KOPT-K1 (cell line): ENCODE measurements around the gene PHOSPHO2.

Source experiments
- H3K27ac ChIP-seq: fragments of 200-600 bp; sonication (generic); 2 replicates; pipeline ENCODE4 v1.5.1; 2016; ENCODE audit warnings: antibody characterized with exemption, mild to moderate bottlenecking, low read depth, low read length; ENCODE audit not compliant: poor library complexity, severe bottlenecking
- H3K36me3 ChIP-seq: fragments of 200-600 bp; sonication (generic); 2 replicates; pipeline ENCODE4 v1.5.1; 2017; ENCODE audit warnings: antibody characterized with exemption, mild to moderate bottlenecking, low read length, moderate library complexity; ENCODE audit not compliant: insufficient read depth
- H3K9me3 ChIP-seq: fragments of 200-600 bp; sonication (generic); 2 replicates; pipeline ENCODE4 v1.5.1; 2017; ENCODE audit warnings: antibody characterized with exemption, low read length, mild to moderate bottlenecking; ENCODE audit not compliant: insufficient read depth, poor library complexity, severe bottlenecking

PHOSPHO2 gene

DNA sequence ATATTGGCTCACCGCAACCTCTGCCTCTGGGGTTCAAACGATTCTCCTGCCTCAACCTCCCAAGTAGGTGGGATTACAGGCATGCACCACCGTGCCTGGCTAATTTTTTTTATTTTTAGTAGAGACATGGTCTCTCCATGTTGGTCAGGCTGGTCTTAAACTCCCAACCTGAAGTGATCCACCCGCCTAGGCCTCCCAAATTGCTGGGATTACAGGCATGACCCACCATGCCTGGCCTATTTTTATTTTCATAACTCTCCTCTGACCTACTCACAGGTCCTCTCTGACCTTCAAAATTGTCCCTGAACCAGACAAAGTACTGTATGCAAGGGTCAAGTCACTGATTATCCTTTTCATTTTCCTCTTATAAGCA is 23.4 kb downstream of the PHOSPHO2 start:
- Histone ChIP-seq H3K9me3 (no peaks in the 10 kb centered on the region), H3K36me3 (no peaks in the 10 kb centered on the region), H3K27ac (no peak overlapping the region)

GRCh38 chr2:169718930-169719504 is 24.7 kb downstream of the PHOSPHO2 start:
- H3K27ac ChIP-seq: no peak overlapping the region
- no peaks in the 10 kb centered on the region for H3K9me3 ChIP-seq
- no peaks in the 10 kb centered on the region for H3K36me3 ChIP-seq

GRCh38 chr2:169721016-169721415 is 26.7 kb downstream of the PHOSPHO2 start:
- no peaks in the 10 kb centered on the region for H3K36me3 ChIP-seq
- no peaks in the 10 kb centered on the region for H3K9me3 ChIP-seq
- no peak overlapping the region for H3K27ac ChIP-seq

DNA sequence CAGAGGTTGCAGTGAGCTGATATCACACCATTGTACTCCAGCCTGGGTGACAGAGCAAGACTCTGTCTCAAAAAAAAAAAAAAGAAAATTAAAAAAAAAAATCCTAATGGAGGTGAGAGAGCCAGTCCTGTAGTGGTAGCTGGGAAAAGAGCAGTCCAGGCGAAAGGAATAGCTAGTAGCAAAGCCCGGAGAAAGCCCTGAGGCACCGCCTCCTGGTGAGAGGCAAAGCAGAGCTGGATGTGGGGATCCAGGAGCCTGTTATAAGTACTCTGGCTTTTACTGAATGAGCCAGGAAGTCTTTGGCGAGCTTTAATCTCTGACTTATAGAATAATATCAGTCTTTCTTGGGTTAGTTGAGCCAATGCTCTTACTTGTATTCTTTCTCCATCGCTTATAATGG is 32.8 kb downstream of the PHOSPHO2 start:
- Histone ChIP-seq H3K27ac (no peak overlapping the region), H3K36me3 (no peaks in the 10 kb centered on the region), H3K9me3 (no peaks in the 10 kb centered on the region)

DNA sequence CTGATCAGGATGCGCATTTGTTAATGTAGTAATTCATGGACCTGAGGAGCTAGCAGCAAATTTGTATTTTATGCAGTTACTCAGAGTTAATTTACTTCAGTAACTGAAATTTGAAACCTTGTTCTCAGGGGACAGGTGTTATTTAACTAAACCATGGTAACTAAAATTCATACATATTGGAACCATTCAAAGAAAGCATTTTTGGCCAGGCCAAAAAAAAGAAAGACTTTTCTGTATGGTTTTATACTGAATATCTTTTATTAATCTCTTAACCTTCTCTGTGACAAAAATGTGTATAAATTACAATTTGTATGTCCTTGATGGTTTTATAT is 35.0 kb downstream of the PHOSPHO2 start:
- Histone ChIP-seq H3K36me3 (no peaks in the 10 kb centered on the region), H3K27ac (no peak overlapping the region)

DNA sequence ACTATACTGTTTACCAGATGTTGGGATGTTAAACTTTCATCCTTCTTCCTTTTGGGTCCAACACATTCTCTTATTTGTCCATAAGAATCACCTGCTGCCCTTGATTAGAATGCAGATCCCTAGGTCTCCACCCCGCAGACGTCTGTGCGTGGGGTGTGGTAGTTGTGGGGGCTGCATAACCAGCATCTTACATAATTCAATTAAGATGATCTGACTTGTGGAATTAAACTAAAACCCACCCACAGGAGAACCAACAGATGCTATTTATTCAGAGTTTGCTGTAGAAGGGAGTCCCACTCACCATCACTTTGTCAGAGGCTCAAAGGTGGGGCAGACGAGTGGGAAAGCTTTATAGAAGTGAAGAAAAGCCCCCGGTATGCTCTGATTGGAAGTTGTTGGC is 37.8 kb downstream of the PHOSPHO2 start:
- Histone ChIP-seq H3K36me3 (peaks cover 15% of the 10 kb centered on the region), H3K9me3 (no peaks in the 10 kb centered on the region), H3K27ac (no peak overlapping the region)

More for the DNA sequence above, 35.0 kb downstream of the PHOSPHO2 start:
- H3K9me3 ChIP-seq: no peaks in the 10 kb centered on the region

DNA sequence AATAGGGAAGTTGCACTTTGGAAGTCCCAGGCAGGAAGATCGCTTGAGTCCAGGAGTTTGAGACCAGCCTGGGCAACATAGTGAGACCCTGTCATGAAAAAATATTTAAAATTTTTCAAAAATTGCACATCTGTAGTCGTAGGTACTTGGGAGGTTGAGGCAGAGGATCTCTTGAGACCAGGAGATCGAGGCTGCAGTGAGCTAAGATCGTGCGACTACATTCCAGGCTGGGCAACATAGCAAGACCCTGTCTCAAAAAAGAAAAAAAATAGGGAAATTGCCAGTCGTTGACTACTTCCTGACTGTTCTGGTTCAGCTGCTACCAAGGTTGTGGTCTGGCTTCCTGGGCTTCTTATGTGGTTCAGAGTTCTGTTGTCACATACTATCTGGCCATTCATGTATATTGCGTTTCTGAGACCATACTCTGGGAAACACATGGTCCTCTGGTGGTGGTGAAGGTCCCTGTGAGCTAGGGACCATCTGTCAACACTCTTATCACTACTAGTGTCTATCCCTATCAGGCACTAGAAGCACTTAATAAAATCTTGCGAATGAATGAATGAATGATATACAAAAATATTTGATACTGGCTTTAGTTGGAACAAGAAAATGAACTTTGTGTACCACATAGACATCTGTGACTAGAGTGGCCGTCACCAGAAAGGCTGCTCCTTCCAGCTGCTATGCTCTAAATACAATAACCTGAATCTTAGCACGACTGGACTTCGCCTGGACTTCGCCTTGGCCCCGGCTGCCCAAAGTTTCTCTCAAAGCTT is 38.5 kb downstream of the PHOSPHO2 start:
- H3K36me3 ChIP-seq: peaks cover 18% of the 10 kb centered on the region
- no peaks in the 10 kb centered on the region for H3K9me3 ChIP-seq
- peak overlapping the region; percentile 60 for H3K27ac ChIP-seq

- Histone ChIP-seq H3K36me3 (peaks cover 23% of the 10 kb centered on the region), H3K9me3 (no peaks in the 10 kb centered on the region), H3K27ac (peak overlapping the region; percentile 60)
Observed at GRCh38 chr2:169734169-169734847, 40.0 kb downstream of the PHOSPHO2 start.

GRCh38 chr2:169735623-169736022 is 41.4 kb downstream of the PHOSPHO2 start:
- H3K27ac ChIP-seq: no peak overlapping the region
- peaks cover 31% of the 10 kb centered on the region for H3K36me3 ChIP-seq
- no peaks in the 10 kb centered on the region for H3K9me3 ChIP-seq

DNA sequence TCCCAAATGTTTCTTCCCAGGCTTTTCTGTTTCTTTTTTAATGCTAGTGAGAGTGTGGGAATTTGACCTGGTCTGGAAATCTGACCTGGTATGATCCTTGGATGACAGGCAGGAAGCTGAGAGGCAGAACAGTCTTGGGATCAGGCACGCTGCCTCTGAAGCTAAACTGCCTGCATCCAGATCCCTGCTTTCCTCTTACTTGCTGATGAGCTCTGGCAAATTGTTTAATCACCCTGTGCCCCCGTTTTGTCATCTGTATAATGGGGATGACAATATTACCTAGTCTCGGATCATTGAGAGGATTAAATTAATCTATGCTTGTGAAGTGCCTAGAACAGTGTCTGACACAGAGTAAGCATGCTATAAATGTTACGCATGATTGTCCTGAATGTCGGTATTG is 42.6 kb downstream of the PHOSPHO2 start:
- H3K9me3 ChIP-seq: no peaks in the 10 kb centered on the region
- peaks cover 44% of the 10 kb centered on the region for H3K36me3 ChIP-seq
- H3K27ac ChIP-seq: no peak overlapping the region

GRCh38 chr2:169738566-169739229 is 44.4 kb downstream of the PHOSPHO2 start:
- H3K27ac ChIP-seq: no peak overlapping the region
- peaks cover 62% of the 10 kb centered on the region for H3K36me3 ChIP-seq
- no peaks in the 10 kb centered on the region for H3K9me3 ChIP-seq

- Histone ChIP-seq H3K27ac (no peak overlapping the region), H3K36me3 (peaks cover 68% of the 10 kb centered on the region), H3K9me3 (no peaks in the 10 kb centered on the region)
Observed at GRCh38 chr2:169739351-169739750, 45.1 kb downstream of the PHOSPHO2 start.

DNA sequence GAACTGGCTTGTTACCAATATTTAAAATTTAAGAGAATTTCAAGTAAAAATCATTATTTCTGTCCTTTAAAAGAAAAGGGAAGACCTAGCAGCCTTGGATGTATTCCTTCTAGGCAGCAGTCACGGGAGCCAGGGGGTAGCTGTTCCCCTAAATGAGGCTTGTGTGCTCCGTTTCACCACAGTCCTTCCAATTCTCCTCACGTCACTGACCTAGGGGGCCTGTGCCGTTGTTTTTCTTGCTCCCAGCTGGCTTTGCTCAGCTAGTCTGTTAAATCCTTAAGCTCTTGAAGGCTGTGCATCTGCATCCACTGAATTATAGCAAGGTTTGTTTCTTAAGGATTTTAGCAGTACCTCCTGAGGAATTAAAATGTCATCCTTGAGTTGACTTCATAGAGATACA is 49.3 kb downstream of the PHOSPHO2 start:
- Histone ChIP-seq H3K9me3 (no peaks in the 10 kb centered on the region), H3K36me3 (peaks cover 90% of the 10 kb centered on the region), H3K27ac (no peak overlapping the region)

DNA sequence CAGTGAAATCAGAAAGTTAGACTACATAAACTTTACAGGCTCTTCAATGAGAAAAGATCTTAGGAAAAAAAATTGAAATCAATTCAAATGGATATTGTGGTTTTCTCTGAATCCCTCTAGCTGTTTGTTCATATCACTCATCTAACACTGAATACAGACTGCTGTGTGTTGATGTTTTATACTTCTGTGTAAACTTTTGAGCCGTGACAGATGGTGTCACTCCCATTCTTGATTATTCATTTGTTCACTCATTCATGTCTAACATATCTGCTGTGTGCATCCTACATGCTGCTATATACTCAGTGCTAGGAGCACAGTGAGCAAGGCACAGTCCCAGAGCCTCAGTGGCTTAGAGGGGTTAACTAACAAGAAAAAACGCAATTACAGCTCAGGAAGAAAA is 52.0 kb downstream of the PHOSPHO2 start:
- H3K9me3 ChIP-seq: no peaks in the 10 kb centered on the region
- H3K36me3 ChIP-seq: peaks cover 98% of the 10 kb centered on the region

DNA sequence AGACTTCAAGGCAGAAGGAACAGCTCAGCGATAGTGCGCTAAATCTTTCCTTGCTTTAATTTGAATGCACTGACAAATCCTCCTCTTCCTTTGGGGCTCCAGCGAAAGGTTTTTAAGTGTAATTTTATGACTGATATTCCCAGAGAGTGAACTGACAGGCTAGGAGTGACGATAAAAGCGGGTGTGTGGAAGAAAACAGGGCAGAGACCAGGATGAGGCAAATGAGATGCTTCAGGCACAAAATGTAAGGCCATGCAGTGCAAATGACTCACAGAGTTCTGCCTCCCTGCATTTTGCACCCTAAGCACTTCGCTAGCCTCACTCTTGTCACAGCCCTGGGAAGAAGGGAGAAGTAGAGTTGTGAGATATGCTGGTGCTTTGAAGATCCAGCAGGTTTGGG is 54.0 kb downstream of the PHOSPHO2 start:
- Histone ChIP-seq H3K36me3 (peaks cover 93% of the 10 kb centered on the region), H3K27ac (no peak overlapping the region), H3K9me3 (no peaks in the 10 kb centered on the region)

More for the DNA sequence above, 52.0 kb downstream of the PHOSPHO2 start:
- H3K27ac ChIP-seq: no peak overlapping the region
